Urothelium cell line (cell line): ENCODE results near the gene FAM168B.

Experiments used
- DNase-seq: peaks from one replicate; pipeline ENCODE4 v3.0.0; 2011; ENCODE audit warnings: low spot score, mixed read lengths
- FAIRE-seq: peaks from 2 replicates; lab custom pipeline; 2011; peaks lifted over from hg19 to GRCh38; lab: Jason Lieb, UNC

Gene FAM168B

GRCh38 chr2:131056204-131056931 lies 36.9 kb downstream of the FAM168B start:
- no peak for DNase-seq
- FAIRE-seq: no peak

- FAIRE-seq (peak; percentile 71), DNase-seq (no peak)
Observed at GRCh38 chr2:131055169-131056065, 37.8 kb downstream of the FAM168B start.

- DNase-seq (no peak), FAIRE-seq (no peak)
Observed at GRCh38 chr2:131054488-131054887, 38.8 kb downstream of the FAM168B start.

DNA sequence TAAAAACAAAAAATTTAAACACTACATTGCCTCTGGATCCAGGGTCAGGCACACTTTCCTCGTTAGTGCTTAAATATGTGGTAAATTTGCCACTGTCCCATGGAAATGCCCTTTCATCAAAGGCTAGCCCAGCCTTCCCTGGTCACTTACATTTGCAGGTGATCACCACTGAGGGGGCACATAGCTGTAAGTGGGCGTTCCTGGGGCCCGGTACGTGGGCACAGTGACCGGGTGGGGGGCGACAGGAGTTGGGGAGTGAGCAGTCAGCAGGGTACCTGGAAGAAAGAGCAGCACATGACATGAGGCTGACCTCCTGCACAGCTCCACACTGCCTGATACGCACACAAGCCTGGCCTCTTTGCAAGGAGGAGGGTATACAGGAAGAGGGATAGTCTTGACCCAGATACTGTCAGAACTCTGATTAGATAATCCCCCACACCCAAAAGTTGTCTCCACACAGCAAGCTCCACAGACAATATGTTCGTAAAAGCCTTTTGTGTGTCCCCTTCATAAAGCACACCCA lies 40.5 kb downstream of the FAM168B start:
- FAIRE-seq: peak; percentile 63

GRCh38 chr2:131050896-131051295 lies 42.4 kb downstream of the FAM168B start:
- FAIRE-seq (no peak), DNase-seq (no peak)

More for the DNA sequence above, 40.5 kb downstream of the FAM168B start:
- DNase-seq: no peak

DNA sequence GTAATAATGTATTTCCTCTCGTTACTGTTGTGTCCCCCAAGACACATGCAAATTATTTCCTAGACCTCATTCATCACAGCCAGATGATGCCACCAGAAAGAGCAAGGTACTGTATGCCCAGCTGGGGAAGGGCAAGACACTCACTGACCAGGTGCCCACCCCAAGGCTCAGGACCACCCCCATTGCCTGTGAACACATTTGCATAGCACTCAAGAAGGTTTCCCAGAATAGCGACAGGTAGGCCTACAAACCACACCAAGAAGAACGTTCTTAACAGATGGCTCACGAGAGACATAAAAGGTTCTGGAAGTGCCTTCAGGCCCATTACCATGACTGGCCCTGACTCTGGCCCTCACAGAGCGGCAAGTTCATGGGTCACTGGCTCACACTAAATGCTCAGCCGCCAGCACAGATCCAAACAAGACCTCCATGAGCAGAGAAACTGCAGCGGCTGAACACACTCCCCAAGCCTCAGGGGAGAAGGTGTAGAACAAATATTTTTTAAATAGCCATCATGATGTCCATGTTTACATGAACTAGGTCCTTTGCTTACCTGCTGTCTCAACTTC lies 44.0 kb downstream of the FAM168B start:
- DNase-seq (no peak), FAIRE-seq (no peak)

- FAIRE-seq (no peak), DNase-seq (no peak)
Observed at GRCh38 chr2:131048641-131049040, 44.6 kb downstream of the FAM168B start.

GRCh38 chr2:131047920-131048560 lies 45.2 kb downstream of the FAM168B start:
- DNase-seq (no peak), FAIRE-seq (no peak)

GRCh38 chr2:131046918-131047652 lies 46.2 kb downstream of the FAM168B start:
- FAIRE-seq (no peak), DNase-seq (no peak)

- DNase-seq (no peak), FAIRE-seq (no peak)
Observed at GRCh38 chr2:131046028-131046917, 47.0 kb downstream of the FAM168B start.

GRCh38 chr2:131045286-131046027 lies 47.8 kb downstream of the FAM168B start:
- DNase-seq (no peak), FAIRE-seq (no peak)

DNA sequence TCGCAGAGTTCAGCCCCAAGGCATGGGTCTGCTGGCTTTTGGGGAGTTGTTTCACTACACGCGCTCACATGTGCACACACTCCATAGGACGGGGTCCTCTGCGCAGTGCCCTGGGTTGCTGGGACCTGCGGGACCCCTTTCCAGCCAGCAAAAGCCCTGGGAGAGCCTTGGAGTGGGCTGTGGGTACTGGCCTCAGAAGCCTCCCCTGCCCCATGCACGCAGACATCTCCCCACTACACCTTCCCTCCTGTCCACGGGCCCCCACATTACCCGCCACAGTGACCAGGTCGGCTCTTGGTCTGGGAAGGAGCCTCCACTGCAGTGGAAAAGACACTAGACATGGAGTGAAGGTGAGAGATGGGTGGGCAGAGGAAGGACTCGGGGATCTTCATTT lies 48.5 kb downstream of the FAM168B start:
- no peak for DNase-seq
- FAIRE-seq: no peak

GRCh38 chr2:131044075-131044756 lies 49.0 kb downstream of the FAM168B start:
- FAIRE-seq: no peak
- no peak for DNase-seq

DNA sequence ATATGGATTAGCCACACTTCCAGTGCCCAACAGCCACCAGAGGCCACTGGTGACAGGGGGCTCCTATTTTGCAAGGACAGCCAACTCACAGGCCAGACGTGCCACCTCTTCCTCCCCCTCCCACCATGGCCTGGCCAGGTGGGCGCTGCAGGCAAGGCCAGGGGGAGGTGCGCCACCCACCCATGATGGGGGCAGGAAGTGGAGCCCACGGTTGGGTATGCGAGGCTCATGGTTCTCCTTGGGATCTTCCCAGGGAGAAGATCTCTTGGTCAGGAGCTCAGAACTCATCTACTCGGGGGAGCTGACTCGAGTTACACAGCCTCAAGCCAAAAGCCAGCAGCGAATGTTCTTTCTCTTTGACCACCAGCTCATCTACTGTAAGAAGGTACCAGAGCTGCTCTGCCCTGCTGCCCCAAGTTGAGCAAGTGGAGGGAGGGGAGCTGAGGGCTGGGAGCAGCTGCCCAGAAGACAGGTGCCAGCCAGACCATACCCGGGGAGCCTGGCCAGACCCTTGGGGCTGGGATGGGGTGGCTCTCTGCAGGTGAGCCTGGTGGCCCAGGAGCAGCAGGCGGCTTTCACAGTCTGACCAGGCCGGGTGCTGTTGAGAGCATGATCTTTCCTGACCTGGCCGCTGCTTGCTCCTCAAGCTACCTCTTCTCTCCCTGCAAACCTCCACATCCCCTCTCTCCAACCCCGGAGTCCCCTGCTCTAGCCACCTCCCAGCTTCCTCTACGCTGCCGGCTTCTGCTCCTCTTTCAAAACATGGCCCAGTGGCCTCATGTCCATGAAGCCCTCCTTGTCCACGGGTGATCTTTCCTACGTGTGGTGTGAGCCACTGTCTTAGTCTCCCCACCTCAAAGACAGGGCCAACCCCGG lies 49.8 kb downstream of the FAM168B start:
- FAIRE-seq (no peak), DNase-seq (no peak)

DNA sequence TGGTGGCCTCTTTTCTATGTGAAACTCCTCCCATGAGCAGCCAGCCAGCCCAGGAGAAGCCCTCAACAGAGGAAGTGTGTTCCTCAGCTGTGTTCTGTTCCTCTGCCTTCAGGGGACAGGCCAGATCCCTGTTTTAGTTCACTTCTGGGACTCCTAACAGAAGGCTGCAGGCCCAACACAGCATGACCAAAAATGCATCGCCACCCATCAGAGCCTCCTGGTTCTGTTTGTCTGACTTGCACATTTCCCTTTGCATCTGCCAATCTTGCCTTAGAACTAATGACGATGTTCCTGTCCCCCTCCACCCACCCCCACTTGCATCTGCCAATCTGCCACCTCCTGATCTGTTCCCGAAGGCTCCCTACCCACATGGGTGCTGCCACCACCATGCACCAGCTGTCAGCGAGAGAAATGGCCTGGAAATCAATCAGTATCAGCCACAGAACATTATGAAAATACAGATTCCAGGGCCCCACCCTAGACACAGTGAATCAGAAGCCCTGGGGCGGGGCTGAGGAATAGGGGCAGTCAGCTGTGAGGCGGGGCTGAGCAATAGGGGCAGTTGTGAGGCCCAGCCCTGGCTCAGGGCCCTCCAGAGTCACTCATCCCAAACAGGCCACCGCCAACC lies 51.0 kb downstream of the FAM168B start:
- DNase-seq (no peak), FAIRE-seq (no peak)

DNA sequence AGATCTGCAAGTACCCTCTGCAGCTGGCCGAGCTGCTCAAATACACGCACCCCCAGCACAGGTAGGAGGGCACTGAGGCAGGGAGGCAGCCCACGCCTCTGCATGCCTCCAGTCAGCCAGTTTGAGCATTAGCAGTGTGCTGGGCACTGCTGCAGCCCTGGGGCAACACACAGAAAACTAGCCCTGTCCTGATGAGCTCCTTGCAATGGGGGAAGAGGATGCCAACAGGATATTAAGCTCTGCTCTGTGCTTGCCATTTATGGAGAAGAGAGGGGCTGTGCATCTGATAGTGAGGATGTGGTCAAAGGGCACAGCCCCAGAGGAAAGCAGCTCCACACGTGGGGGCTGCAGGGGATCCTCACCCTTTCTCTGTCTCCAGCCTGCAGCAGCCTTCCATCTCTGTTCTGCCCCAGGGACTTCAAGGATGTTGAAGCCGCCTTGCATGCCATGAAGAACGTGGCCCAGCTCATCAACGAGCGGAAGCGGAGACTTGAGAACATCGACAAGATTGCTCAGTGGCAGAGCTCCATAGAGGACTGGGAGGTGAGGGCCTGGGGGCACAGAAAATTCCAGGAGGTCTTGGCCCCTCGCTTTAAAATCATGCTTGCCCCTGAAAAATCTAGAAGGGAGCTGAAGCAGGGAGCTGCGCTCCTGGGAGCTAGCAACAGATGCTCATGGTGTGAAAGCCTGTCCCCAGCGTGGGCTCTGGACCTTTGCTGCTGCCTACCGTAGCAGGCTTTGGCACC lies 51.7 kb downstream of the FAM168B start:
- FAIRE-seq (no peak), DNase-seq (no peak)
